Stimulated activated CD8-positive, alpha-beta memory T cell treated with anti-CD3 and anti-CD28 coated beads, Interleukin-2, amount 100 ng/mL, for 48 hours (primary cell): Measurements from ENCODE around the gene USP2.

Experiments used
- DNase-seq, 2 donors: peaks; one replicate each; pipeline ENCODE4 v3.0.0-alpha.2; 2020; ENCODE audit warnings: low read depth in 2 of 2

The USP2 gene

DNA sequence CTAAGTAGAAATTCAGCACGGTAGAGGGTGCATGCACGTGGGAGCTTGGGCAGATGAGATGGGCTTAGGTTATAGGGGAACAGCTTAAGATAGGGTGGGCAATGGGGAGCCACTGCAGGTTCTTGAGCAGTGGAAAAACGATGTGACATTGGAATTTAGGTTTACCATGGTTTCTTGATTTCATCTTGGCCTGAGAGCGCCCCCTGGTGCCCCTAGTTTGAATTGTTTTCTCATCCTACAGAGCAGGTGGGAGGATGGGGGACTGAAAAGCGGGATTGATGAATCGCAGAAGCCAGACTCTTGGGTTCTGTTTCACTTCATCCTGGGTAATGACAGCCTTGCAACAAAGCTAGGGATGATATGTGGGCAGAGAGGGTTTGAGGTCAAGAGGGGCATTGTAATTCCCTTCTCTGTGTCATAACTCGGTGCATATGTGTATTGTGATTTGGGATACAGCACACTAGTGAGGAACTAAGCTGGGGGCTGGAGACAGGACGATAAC lies 57.9 kb downstream of the USP2 start:
- DNase-seq: peak; percentile 65 to 72

DNA sequence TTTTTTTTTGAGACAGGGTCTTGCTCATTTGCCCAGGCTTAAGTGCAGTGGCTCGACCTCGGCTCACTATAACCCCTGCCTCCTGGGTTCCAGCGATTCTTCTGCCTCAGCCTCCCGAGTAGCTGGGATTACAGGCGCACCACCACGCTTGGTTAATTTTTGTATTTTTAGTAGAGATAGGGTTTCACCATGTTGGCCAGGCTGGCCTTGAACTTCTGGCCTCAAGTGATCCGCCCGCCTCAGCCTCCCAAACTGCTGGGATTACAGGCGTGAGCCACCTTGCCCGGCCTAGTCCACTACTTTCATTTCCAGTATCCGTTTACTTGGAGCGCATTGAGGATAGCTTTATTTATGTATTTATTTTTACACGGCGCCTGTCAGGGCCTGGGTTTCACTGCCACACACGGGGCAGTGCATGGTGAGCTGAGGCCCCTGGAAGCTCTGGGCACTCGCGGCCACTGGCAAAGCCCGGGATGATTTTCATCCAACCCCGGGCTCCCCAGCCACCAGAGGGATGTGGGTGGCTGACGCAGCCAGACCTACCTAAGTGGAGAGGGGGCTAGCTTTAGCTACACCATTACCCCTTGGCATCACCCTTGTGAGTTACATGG lies 58.5 kb downstream of the USP2 start:
- DNase-seq: no peak

DNA sequence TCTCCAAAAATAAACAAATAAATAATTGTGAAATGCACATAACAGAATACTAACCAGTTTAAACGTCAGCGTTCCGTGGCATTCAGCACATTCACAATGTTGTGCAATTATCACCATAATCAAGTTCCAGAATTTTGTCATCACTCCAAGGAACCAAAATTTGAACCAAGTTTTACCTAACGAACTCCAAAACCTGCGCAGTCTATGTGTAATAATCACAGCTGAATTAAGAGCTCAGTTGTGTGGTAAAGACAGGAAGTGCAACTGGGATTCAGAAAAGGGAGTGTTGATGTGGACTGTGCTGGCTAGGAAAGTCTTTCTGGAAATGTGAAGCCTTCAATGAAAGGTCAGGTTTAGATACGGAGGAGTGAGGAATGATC lies 59.1 kb downstream of the USP2 start:
- no peak for DNase-seq

- peak; percentile 40 to 41 for DNase-seq
Observed at GRCh38 chr11:119320776-119321524, 60.5 kb downstream of the USP2 start.

- DNase-seq: no peak
Observed at GRCh38 chr11:119320240-119320775, 61.2 kb downstream of the USP2 start.

GRCh38 chr11:119319700-119320239 lies 61.7 kb downstream of the USP2 start:
- DNase-seq: no peak

- no peak for DNase-seq
Observed at GRCh38 chr11:119319136-119319699, 62.3 kb downstream of the USP2 start.

- DNase-seq: no peak
Observed at GRCh38 chr11:119318240-119319135, 63.0 kb downstream of the USP2 start.

DNA sequence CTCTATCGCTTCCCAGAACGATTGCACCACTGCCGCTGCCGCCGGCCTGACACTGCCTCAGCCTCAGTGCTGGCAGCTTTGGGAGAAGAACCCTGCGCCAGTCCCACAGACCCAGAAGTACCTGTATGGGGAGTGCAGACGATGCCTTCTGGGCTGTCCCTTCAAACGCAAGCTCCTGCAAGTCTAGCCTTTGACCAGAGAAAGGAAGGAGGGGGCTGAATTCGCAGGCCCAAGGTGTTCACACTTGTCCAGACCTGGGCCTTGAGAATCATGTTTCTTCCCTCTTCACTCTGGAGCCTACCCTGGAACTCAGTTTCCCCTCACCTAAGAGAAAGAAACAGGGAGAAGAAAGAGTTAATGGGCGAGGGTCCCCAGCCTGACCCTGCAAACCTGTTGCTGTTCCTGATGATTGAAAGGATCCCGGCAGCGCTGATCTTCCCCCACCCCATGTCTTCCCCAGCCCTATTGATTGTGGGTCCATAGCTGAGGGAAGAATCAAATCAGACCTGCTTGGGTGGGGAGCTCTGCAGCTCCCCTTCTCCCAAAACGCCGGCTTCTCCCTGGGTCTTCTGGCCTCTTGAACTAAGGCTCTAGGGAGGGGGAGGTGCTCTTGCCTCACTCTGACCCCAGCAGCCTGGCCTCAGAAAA lies 63.8 kb downstream of the USP2 start:
- DNase-seq: no peak

- no peak for DNase-seq
Observed at GRCh38 chr11:119316729-119317591, 64.5 kb downstream of the USP2 start, which contains the start of gene MCAM. Gene MCAM (minus strand): TSS chr11:119317130. CDS start chr11:119317101, 29 bp downstream.

DNA sequence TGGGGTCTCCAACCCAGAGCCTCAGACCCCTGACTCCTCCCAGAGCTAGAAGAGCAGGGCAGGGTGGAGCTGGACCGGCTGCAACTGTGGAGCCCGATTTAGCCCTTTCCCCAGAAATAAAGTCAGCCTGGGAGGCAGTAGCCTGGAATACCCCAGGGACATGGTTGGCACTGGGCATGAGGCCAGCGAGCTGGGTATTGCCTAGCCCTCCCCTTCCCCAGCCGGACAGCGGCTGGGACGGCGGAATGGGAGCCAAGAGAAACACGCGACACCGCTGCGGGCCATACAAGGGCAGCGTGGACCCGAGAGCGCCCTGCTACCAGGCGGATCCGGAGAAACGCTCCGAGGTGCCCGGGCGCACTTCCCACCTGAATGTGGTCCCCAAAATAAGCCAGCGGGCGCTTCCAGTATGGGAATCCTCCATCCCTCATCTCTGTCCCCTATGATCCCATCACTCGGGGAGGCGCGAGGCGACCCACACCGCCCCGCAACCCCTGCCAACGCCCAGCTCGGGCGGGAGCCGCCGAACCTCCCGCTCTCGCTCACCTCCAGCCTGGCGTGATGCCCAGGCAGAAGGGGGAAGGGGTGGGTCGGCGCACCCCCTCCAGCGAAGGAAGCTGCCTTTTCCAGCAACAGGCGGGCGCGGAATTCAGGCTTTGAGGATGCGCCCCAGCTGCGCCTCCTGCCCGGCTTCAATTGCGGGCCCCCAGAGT lies 65.3 kb downstream of the USP2 start:
- DNase-seq: no peak

DNA sequence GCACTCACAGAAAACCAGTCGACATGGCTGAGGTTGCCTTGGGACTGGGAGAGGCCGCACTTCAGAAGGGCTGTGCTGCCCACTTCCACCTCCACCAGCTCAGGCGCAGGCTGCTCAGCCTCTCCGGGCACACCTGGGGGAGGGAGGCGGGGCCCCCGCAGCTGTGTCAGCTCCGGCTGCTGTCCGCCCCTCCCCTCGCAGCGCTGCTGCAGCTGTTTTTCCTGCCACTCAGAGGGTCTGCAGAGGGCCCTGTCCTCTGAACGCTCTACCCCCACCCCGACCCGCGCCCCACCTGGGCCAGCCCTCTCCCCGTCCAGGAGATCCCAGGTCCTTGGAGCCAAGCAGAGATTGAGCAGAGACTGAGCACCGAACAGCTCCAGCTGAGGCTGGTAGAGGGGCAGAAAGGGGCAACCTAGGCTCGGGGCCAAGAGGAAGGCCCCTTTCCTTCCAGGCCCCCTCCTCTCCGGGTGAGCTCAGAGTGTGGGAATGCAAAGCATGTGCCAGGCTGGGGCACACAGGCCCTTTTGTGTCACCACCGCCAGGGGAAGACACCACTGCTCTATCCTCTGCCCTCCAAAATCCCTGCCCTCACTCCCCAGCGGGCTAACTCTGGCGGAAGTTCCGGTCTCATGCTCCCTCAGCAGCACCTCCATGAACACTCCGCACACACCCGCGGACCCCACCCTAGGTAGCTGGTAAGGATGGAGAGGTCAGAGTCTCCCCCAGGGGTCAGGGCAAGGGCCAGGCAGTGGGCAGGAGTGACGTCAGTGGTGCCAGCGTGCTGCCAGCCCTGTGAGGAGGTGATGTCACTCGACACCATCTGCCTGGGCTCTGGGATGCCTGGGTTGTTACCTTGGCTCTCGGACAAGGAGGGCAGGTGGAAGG lies 66.1 kb downstream of the USP2 start:
- DNase-seq: no peak

- no peak for DNase-seq
Observed at GRCh38 chr11:119314726-119315125, 66.8 kb downstream of the USP2 start.

DNA sequence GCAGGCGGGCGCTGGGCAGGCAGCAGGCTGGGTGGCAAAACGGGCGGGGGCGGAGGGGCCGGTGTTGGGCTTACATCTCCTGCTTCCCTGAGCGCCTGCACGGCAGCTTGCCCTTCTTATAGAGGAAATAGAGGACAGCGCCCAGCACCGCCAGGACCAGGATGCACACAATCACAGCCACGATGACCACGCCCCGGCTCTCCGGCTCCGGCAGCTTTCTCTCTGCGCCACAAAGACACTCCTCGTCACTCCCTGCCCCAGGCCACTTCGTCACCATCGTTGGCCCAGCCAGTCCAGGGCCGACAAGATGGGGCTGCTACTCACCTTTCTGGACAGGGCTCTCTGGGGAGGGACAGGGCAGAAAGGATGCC lies 70.8 kb downstream of the USP2 start:
- no peak for DNase-seq

GRCh38 chr11:119309953-119310681 lies 71.4 kb downstream of the USP2 start:
- DNase-seq: no peak

- DNase-seq: no peak
Observed at GRCh38 chr11:119309411-119309810, 72.1 kb downstream of the USP2 start.

- DNase-seq: no peak
Observed at GRCh38 chr11:119307974-119308373, 73.5 kb downstream of the USP2 start.

DNA sequence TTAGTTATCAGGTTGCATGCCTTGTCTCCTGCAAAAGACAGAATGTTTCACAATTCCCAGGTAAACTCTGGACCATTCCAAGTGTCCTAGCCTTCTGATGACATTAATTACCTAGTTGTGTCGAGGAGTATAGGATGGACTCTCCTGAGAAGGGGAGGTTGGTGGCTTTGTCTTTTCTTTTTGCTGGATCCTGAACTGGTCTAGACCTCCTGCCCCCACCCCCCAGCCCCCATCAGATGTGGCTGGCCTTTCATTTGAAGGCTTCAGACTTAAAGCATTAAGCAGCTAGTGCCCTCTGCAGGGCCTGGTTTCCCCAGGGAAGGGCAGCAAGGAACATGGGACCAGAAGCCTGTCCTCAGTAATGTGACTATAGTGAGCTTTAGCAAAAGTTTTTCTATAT lies 74.3 kb downstream of the USP2 start:
- DNase-seq: no peak
